CD4-positive, alpha-beta memory T cell (primary cell): Measurements from ENCODE around the gene ACKR2. TPM values are rescaled to one million over a fixed set of nuclear protein-coding genes. Genes with fewer than 3 reads are reported as not detected.

Experiments used
- CTCF ChIA-PET: fragments of 350-600 bp; sonication (Branson Sonifier 250); formaldehyde crosslinking; loops from one replicate; lab custom pipeline; 2021; ENCODE audit warnings: inconsistent platforms; ENCODE audit not compliant: partially characterized antibody; lab: Charles Lee
- POLR2A ChIA-PET: fragments of 350-600 bp; sonication (Branson Sonifier 250); formaldehyde crosslinking; loops from one replicate; lab custom pipeline; 2021; ENCODE audit not compliant: partially characterized antibody; lab: Charles Lee
- DNase-seq, 5 donors: peaks; one replicate each; pipeline versions ENCODE4 v3.0.0 to v3.0.0-alpha.2; 2020 to 2022; ENCODE audit warnings: mixed read lengths in 1 of 5
- H3K27ac ChIP-seq: one replicate; pipeline ENCODE4 v1.7.0; 2013; ENCODE audit warnings: low read depth, low read length
- H3K27me3 ChIP-seq: 2 replicates; pipeline ENCODE4 v1.7.0; 2013; ENCODE audit warnings: mild to moderate bottlenecking, low read length, moderate library complexity; ENCODE audit not compliant: insufficient read depth
- H3K36me3 ChIP-seq: 2 replicates; pipeline ENCODE4 v1.7.0; 2013; ENCODE audit warnings: mild to moderate bottlenecking, low read length, moderate library complexity; ENCODE audit not compliant: insufficient read depth
- H3K4me1 ChIP-seq: 2 replicates; pipeline ENCODE4 v1.7.0; 2013; ENCODE audit warnings: mild to moderate bottlenecking, low read length, moderate library complexity; ENCODE audit not compliant: insufficient read depth
- H3K4me3 ChIP-seq, 2 donors: one replicate each; pipeline ENCODE4 v1.7.0; 2013; ENCODE audit warnings: low read length in 2 of 2, mild to moderate bottlenecking in 1 of 2
- H3K9me3 ChIP-seq, 2 donors: one replicate each; pipeline ENCODE4 v1.7.0; 2013; ENCODE audit warnings: low read length in 2 of 2, control low read depth in 1 of 2; ENCODE audit not compliant: control insufficient read depth in 1 of 2
- H3K27ac Mint-ChIP-seq, 7 donors: one replicate each; pipeline ENCODE4 v1.8.0; 2020 to 2021; ENCODE audit warnings: mixed read lengths in 7 of 7, mild to moderate bottlenecking in 6 of 7, inconsistent platforms in 3 of 7, moderate library complexity in 3 of 7
- H3K27me3 Mint-ChIP-seq, 2 donors: one replicate each; pipeline ENCODE4 v1.8.0; 2020 to 2021; ENCODE audit warnings: mixed read lengths in 2 of 2
- H3K36me3 Mint-ChIP-seq, 2 donors: one replicate each; pipeline ENCODE4 v1.8.0; 2020 to 2021; ENCODE audit warnings: mixed read lengths in 2 of 2, inconsistent platforms in 1 of 2, mild to moderate bottlenecking in 1 of 2
- H3K4me1 Mint-ChIP-seq, 4 donors: one replicate each; pipeline ENCODE4 v1.8.0; 2020 to 2021; ENCODE audit warnings: mixed read lengths in 4 of 4, mild to moderate bottlenecking in 1 of 4
- H3K4me3 Mint-ChIP-seq, 8 donors: one replicate each; pipeline ENCODE4 v1.8.0; 2020 to 2021; ENCODE audit warnings: mixed read lengths in 8 of 8, mild to moderate bottlenecking in 7 of 8, moderate library complexity in 6 of 8, inconsistent platforms in 3 of 8
- H3K9me3 Mint-ChIP-seq, 8 donors: one replicate each; pipeline ENCODE4 v1.8.0; 2020 to 2021; ENCODE audit warnings: mixed read lengths in 8 of 8, mild to moderate bottlenecking in 5 of 8, inconsistent platforms in 3 of 8, moderate library complexity in 1 of 8
- intact Hi-C: fragments of 100-400 bp; cut with micrococcal nuclease; formaldehyde crosslinking; loops from one replicate; pipeline ENCODE4 v1.15.1; 2023
- polyA plus RNA-seq, 2 donors: library from polyadenylated mRNA; unstranded; fragments of 300-500 nt; fragmentation: Illumina TruSeq; gene quantifications; one replicate each; pipeline ENCODE4 v1.2.3, GENCODE V29; 2021
- total RNA-seq, 2 experiments: library from RNA; stranded (reverse); gene quantifications; one replicate each; pipeline ENCODE4 v1.2.3, GENCODE V29; 2021

Gene ACKR2
- total and polyA plus RNA-seq, 4 experiments from 2014 or later: 0.28 to 0.49 TPM; not detected in 2

DNA sequence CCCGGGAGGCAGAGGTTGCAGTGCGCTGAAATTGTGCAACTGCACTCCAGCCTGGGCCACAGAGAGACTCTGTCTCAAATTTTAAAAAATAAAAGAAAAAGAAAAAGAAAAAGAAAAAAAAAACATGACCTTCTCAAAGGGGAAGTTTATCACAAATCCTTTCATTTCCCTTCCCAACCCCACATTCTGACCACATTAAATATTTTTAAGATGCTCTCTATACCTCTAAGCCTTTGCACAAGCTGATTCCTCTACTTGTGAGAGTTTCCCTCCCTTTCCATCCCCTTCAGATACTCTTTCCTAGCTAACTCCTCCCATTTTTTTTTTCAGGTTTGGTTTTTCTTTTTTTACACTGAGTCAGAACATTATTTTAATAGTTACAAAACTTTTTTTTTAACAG is 9.0 kb upstream of the ACKR2 start:
- Mint-ChIP-seq H3K4me3 (no peak overlapping the region), H3K27ac (peak overlapping the region in 2 of 7 donors; percentile 59 to 61)
- DNase-seq: no peak

DNA sequence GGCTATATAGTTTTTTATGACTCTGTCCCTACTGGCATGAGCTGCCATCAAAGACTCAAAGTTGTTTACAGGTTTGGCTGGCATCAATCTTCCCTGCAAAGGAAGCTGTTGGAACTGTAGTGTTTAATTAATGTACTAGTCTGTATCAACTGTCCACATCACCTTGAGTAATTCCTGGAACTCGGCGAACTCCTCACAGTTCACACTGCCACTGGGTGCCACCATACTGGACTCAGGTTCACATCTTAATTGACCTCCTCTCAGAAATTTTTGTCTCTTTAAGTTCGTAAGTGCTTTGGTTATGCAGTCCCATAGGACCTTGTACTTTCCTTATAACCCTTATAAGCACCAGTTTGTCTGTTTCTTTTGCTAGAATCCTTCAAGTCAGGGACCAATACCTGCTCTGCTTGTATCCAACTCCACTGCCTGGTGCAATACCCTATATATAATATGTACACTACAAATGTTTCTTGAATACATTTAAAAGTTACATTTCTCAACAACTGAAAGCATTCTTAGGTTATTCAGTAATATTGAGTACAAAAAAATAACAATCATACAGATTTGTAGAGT is 8.1 kb upstream of the ACKR2 start:
- H3K27me3 Mint-ChIP-seq: peaks cover 2% of the 10 kb centered on the region in 2 donors
- intact Hi-C loops: no loop called here

More for the DNA sequence above, 9.0 kb upstream of the ACKR2 start:
- H3K9me3 Mint-ChIP-seq: peaks cover 0 to 2% (median 0%) of the 10 kb centered on the region in 8 donors
- H3K4me1 Mint-ChIP-seq: peaks cover 28 to 58% (median 39%) of the 10 kb centered on the region in 4 donors
- peaks cover 0 to 11% of the 10 kb centered on the region in 2 donors for H3K36me3 Mint-ChIP-seq
- Histone ChIP-seq H3K4me1 (peaks cover 38% of the 10 kb centered on the region), H3K36me3 (no peaks in the 10 kb centered on the region), H3K9me3 (no peaks in the 10 kb centered on the region), H3K4me3 (no peak overlapping the region), H3K27me3 (no peaks in the 10 kb centered on the region), H3K27ac (no peak overlapping the region)
- ChIA-PET CTCF (interaction anchor here (0.7 to 1.3 kb wide), 3 partner anchors 21 to 78 kb away, joined by 3 to 4 read pairs (median 4); no protein-coding TSS in a partner anchor), POLR2A (interaction anchor here (1.4 kb wide), 1 partner anchor 17 kb away, joined by 3 read pairs; no protein-coding TSS in a partner anchor)
- no peaks in the 10 kb centered on the region for H3K27me3 Mint-ChIP-seq
- intact Hi-C loops: no loop called here

DNA sequence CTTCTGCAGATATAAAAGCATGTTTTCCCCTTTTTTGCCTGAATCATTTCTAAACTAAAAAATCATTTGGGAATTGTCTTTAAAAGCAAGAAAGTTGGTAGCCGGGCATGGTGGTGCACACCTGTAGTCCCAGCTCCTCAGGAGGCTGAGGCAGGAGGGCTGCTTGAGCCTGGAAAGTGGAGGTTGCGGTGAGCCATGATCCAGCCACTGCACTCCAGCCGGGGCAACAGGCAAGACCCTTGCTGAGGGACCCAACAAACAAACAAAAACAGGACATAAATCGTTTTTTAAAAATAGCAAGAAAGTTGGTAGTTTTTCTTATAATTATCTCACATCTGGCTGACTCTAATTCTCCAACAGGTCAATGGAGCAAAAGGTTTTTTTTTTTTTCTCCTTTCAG is 7.5 kb upstream of the ACKR2 start:
- H3K4me3 Mint-ChIP-seq: no peak overlapping the region
- CTCF ChIA-PET: no interaction called here
- H3K27ac Mint-ChIP-seq: no peak overlapping the region

More for the DNA sequence above, 8.1 kb upstream of the ACKR2 start:
- DNase-seq: no peak
- H3K4me3 ChIP-seq: no peak overlapping the region
- H3K9me3 ChIP-seq: no peaks in the 10 kb centered on the region
- no peaks in the 10 kb centered on the region for H3K27me3 ChIP-seq
- peak overlapping the region in 1 of 7 donors; percentile 64 for H3K27ac Mint-ChIP-seq
- H3K4me1 Mint-ChIP-seq: peaks cover 24 to 57% (median 39%) of the 10 kb centered on the region in 4 donors
- no peaks in the 10 kb centered on the region for H3K36me3 ChIP-seq
- H3K4me3 Mint-ChIP-seq: no peak overlapping the region
- POLR2A ChIA-PET: interaction anchor here (1.4 kb wide), 1 partner anchor 18 kb away, joined by 3 read pairs; no protein-coding TSS in a partner anchor
- H3K9me3 Mint-ChIP-seq: peaks cover 0 to 2% (median 0%) of the 10 kb centered on the region in 8 donors
- H3K36me3 Mint-ChIP-seq: peaks cover 0 to 11% of the 10 kb centered on the region in 2 donors
- CTCF ChIA-PET: interaction anchor here (0.9 to 1.3 kb wide), 2 partner anchors 22 to 57 kb away, joined by 3 to 4 read pairs; no protein-coding TSS in a partner anchor
- peaks cover 38% of the 10 kb centered on the region for H3K4me1 ChIP-seq
- H3K27ac ChIP-seq: no peak overlapping the region

DNA sequence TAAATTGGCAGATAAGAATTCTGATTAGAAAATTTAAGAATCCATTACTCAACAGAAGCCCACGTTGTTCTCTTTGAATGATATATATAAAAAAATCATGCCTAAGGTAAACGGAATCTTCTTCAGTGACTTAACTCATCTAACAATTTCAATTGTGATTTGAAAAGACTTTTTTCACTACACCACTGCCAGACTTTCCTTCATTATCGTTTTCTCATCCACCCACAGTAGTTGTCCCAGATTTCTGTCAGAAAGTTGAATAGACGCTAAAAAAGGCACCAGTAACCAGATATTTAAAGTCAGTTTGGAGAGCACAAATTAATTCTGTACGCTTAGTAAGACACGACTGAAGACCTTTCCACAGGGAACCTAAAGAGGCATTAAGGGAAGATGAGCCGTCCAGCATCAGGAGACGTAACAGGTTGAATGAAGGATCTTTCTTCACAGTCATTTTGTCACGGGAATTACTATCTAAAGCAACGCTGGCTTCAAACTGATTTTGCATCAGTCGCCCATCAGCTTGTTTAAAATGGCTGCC is 6.3 kb upstream of the ACKR2 start:
- no peak for DNase-seq
- peaks cover 0 to 11% of the 10 kb centered on the region in 2 donors for H3K36me3 Mint-ChIP-seq
- peak overlapping the region; percentile 17 to 96 (median 82) for H3K27ac Mint-ChIP-seq
- POLR2A ChIA-PET: interaction anchor here (0.9 to 1.2 kb wide), 2 partner anchors 9 to 221 kb away, joined by 3 to 5 read pairs; partner anchors contain the start of gene SEC22C
- H3K9me3 Mint-ChIP-seq: no peaks in the 10 kb centered on the region
- H3K27ac ChIP-seq: peak overlapping the region; percentile 81
- H3K4me3 Mint-ChIP-seq: peak overlapping the region; percentile 94 to 98 (median 96)
- no peaks in the 10 kb centered on the region for H3K9me3 ChIP-seq
- H3K4me1 Mint-ChIP-seq: peaks cover 24 to 57% (median 37%) of the 10 kb centered on the region in 4 donors
- CTCF ChIA-PET: interaction anchor here (1.0 to 4.8 kb wide), 4 partner anchors 11 to 23 kb away, joined by 3 to 15 read pairs (median 3); no protein-coding TSS in a partner anchor
- peak overlapping the region; percentile 86 to 88 for H3K4me3 ChIP-seq
- H3K4me1 ChIP-seq: peaks cover 38% of the 10 kb centered on the region
- H3K36me3 ChIP-seq: no peaks in the 10 kb centered on the region
- peaks cover 4 to 6% of the 10 kb centered on the region in 2 donors for H3K27me3 Mint-ChIP-seq
- intact Hi-C loops: no loop called here
- H3K27me3 ChIP-seq: no peaks in the 10 kb centered on the region

More for the DNA sequence above, 7.5 kb upstream of the ACKR2 start:
- DNase-seq: no peak
- H3K27me3 Mint-ChIP-seq: peaks cover 2 to 4% of the 10 kb centered on the region in 2 donors
- H3K4me1 Mint-ChIP-seq: peaks cover 24 to 57% (median 37%) of the 10 kb centered on the region in 4 donors
- H3K4me3 ChIP-seq: no peak overlapping the region
- peaks cover 38% of the 10 kb centered on the region for H3K4me1 ChIP-seq
- H3K27me3 ChIP-seq: no peaks in the 10 kb centered on the region
- H3K36me3 Mint-ChIP-seq: peaks cover 0 to 11% of the 10 kb centered on the region in 2 donors
- no peaks in the 10 kb centered on the region for H3K9me3 Mint-ChIP-seq
- H3K9me3 ChIP-seq: no peaks in the 10 kb centered on the region
- POLR2A ChIA-PET: no interaction called here
- intact Hi-C loops: no loop called here
- H3K36me3 ChIP-seq: no peaks in the 10 kb centered on the region
- no peak overlapping the region for H3K27ac ChIP-seq

DNA sequence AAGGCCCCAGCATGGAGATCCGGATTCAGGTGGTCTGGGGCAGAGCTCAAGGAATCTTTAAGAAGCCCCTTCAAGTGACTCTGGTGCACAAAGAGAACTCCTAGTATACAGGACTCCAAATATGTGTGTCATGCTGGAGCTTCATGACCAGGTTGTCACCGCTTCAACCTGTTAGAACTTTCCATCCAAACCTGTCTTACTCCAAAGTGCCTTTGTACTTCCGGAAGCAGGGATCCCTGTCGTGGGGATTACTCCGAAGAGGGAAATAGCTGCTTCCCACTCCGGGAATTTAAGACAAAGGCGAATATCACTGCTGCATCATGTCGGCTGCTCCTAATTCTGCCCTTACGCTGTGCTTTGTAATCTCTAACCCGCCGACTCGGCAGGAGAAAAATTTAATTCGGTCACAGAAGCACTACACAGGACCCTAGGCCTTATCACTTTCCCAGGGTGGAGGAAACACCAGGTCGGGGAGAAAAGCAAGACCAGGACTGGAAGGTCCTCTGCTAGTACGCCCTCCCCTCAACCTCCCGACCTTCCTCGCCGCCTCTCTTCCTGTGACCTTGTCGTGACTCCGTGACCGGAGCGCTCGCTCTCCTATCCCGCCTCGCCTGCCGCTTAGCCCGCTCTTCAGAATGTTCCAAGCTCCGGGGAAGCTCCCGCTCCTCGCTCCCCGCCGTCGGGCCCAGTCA is 5.7 kb upstream of the ACKR2 start:
- peaks cover 0 to 11% of the 10 kb centered on the region in 2 donors for H3K36me3 Mint-ChIP-seq
- intact Hi-C loops: loop anchor here (1.0 to 2.0 kb wide), 4 partner anchors 28 to 221 kb away; partner anchors contain the start of gene CCDC13
- no peaks in the 10 kb centered on the region for H3K9me3 ChIP-seq
- peak overlapping the region; percentile 94 to 98 (median 96) for H3K4me3 Mint-ChIP-seq
- H3K4me1 ChIP-seq: peaks cover 38% of the 10 kb centered on the region
- ChIA-PET POLR2A (interaction anchor here (0.8 to 1.2 kb wide), 6 partner anchors 8 to 377 kb away, joined by 3 to 5 read pairs (median 3); partner anchors contain the start of gene SEC22C), CTCF (interaction anchor here (1.0 to 4.8 kb wide), 5 partner anchors 9 to 24 kb away, joined by 3 to 15 read pairs (median 3); no protein-coding TSS in a partner anchor)
- peak overlapping the region; percentile 91 to 99 (median 96) for H3K27ac Mint-ChIP-seq
- peaks cover 24 to 57% (median 37%) of the 10 kb centered on the region in 4 donors for H3K4me1 Mint-ChIP-seq
- H3K4me3 ChIP-seq: peak overlapping the region; percentile 86 to 88
- H3K27me3 ChIP-seq: no peaks in the 10 kb centered on the region
- H3K36me3 ChIP-seq: no peaks in the 10 kb centered on the region
- peaks cover 4 to 6% of the 10 kb centered on the region in 2 donors for H3K27me3 Mint-ChIP-seq
- H3K9me3 Mint-ChIP-seq: no peaks in the 10 kb centered on the region
- DNase-seq: peak in 3 of 5 donors; percentile 25 to 52 (median 29)
- H3K27ac ChIP-seq: peak overlapping the region; percentile 81

DNA sequence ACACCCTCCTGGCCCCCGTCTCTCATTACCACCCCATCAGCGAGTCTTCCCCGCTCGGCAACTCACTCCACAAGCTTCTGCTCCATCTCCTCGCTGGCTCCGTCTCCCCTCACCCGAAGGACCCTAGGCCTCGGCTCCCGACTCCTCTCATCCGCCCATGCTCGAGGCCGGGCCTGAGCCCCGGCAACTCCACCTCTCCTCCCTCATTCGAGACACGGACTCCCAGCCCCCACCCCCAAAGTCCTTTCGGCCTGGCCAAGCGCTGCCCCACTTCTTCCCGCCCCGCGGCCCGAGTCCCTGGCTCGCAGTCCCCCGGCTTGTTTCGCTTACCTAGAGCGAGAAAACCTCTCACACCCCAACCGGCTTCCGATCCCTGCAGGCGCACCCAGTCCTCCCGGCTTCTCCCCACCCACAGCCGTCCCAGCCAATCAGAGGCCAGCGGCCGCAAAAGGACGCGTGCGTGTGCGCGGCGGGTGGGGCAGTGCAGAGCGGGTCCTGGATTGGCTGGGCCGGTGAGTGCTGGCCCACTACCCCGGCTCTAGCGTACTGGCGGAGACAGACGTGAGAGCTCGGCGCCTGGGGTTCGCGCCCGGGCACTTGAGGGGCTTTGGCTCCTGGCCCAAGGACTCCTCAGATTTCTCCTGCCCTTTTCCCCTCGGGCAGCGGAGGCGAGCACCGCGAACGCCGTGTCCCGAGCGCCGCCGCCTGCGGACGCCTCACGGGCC is 5.0 kb upstream of the ACKR2 start, which contains the start of gene HIGD1A:
Gene HIGD1A (minus strand): TSS at position 385 of the 725 bp plus-strand sequence. CDS start 10,237 bp downstream, outside the sequence.
- Histone ChIP-seq H3K36me3 (no peaks in the 10 kb centered on the region), H3K27ac (peak within 1 kb of the TSS; percentile 81), H3K27me3 (no peaks in the 10 kb centered on the region), H3K4me3 (peak within 1 kb of the TSS; percentile 86 to 88), H3K9me3 (no peaks in the 10 kb centered on the region), H3K4me1 (peaks cover 38% of the 10 kb centered on the region)
- intact Hi-C loops: loop anchor here (1.0 to 2.0 kb wide), 4 partner anchors 27 to 222 kb away; partner anchors contain the start of gene CCDC13
- Mint-ChIP-seq H3K27ac (peak within 1 kb of the TSS; percentile 91 to 99 (median 96)), H3K4me3 (peak within 1 kb of the TSS; percentile 94 to 98 (median 96)), H3K27me3 (peaks cover 6% of the 10 kb centered on the region in 2 donors), H3K4me1 (peaks cover 24 to 57% (median 37%) of the 10 kb centered on the region in 4 donors), H3K36me3 (peaks cover 0 to 11% of the 10 kb centered on the region in 2 donors), H3K9me3 (no peaks in the 10 kb centered on the region)
- peak; percentile 90 to 92 (median 91) for DNase-seq
- CTCF ChIA-PET: interaction anchor here (1.0 to 4.8 kb wide), 4 partner anchors 10 to 59 kb away, joined by 3 to 15 read pairs (median 5); no protein-coding TSS in a partner anchor
- POLR2A ChIA-PET: interaction anchor here (0.6 to 1.2 kb wide), 6 partner anchors 9 to 376 kb away, joined by 3 read pairs; partner anchors contain the start of gene SEC22C
